Measurements from ENCODE around the gene OLFML3. TPM values are rescaled to one million over a fixed set of nuclear protein-coding genes. Genes with fewer than 3 reads are reported as not detected.

The OLFML3 gene
- total and polyA plus RNA-seq, 2 donors (not counting 3 experiments of a cell fraction or from before 2014, with no cell fraction given) = 3.4 to 3.9 TPM

- no peaks in the 10 kb centered on the region for H4K20me1 ChIP-seq (replicated peaks; ENCODE audit: control insufficient read depth, extremely low read depth, insufficient read depth, low read length)
- ChIA-PET POLR2A (no interaction called here), CTCF (interaction anchor here (0.6 to 2.3 kb wide), 3 partner anchors 8 to 609 kb away, joined by 3 to 5 read pairs (median 3); partner anchors contain the start of gene OLFML3)
- H3K9me3 ChIP-seq (replicated peaks; ENCODE audit: control insufficient read depth, insufficient read depth, low read length) = no peaks in the 10 kb centered on the region
- H3K9me1 ChIP-seq (replicated peaks; ENCODE audit: control insufficient read depth, extremely low read depth, insufficient read depth, low read length) = no peaks in the 10 kb centered on the region
- no peaks in the 10 kb centered on the region for H3K4me1 ChIP-seq (ENCODE audit: control insufficient read depth, extremely low read depth, insufficient read depth, low read length)
- no peak overlapping the region for H3K27ac ChIP-seq (ENCODE audit: insufficient read depth, low read depth, low read length)
- no peak for TF ChIP-seq GATA2 (IDR thresholded peaks at IDR 0.05; ENCODE audit: insufficient read depth, insufficient read length, low read depth, low read length)
- no peak for TF ChIP-seq POLR2A (IDR thresholded peaks at IDR 0.05; ENCODE audit: low read depth, low read length)
- TF ChIP-seq, protein P1, sequence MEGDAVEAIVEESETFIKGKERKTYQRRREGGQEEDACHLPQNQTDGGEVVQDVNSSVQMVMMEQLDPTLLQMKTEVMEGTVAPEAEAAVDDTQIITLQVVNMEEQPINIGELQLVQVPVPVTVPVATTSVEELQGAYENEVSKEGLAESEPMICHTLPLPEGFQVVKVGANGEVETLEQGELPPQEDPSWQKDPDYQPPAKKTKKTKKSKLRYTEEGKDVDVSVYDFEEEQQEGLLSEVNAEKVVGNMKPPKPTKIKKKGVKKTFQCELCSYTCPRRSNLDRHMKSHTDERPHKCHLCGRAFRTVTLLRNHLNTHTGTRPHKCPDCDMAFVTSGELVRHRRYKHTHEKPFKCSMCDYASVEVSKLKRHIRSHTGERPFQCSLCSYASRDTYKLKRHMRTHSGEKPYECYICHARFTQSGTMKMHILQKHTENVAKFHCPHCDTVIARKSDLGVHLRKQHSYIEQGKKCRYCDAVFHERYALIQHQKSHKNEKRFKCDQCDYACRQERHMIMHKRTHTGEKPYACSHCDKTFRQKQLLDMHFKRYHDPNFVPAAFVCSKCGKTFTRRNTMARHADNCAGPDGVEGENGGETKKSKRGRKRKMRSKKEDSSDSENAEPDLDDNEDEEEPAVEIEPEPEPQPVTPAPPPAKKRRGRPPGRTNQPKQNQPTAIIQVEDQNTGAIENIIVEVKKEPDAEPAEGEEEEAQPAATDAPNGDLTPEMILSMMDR (IDR thresholded peaks at IDR 0.05; ENCODE audit: extremely low read depth in 1 of 2, insufficient read depth in 1 of 2, low read depth in 1 of 2, low read length in 2 of 2) = no peak
- no peak for TF ChIP-seq JUN (IDR thresholded peaks at IDR 0.05; ENCODE audit: borderline replicate concordance, insufficient read depth, insufficient read length, low read depth)
- TF ChIP-seq EZH2 (IDR thresholded peaks at IDR 0.05; ENCODE audit: borderline replicate concordance, low read depth, low read length, severe bottlenecking) = no peak
- no peak for TF ChIP-seq FOS (IDR thresholded peaks at IDR 0.05; ENCODE audit: borderline replicate concordance, insufficient read depth, low read length)
- TF ChIP-seq, protein P2, sequence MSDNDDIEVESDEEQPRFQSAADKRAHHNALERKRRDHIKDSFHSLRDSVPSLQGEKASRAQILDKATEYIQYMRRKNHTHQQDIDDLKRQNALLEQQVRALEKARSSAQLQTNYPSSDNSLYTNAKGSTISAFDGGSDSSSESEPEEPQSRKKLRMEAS (IDR thresholded peaks at IDR 0.05; ENCODE audit: insufficient read depth, insufficient read length) = no peak
- TF ChIP-seq MYC (IDR thresholded peaks at IDR 0.05; ENCODE audit: low read depth, low read length) = no peak
- no peak for TF ChIP-seq POLR2AphosphoS5 (IDR thresholded peaks at IDR 0.05; ENCODE audit: insufficient read depth, low read depth, low read length)
- DNase-seq (ENCODE audit: low read depth, low spot score) = no peak
- H3K4me2 ChIP-seq (ENCODE audit: insufficient read depth, low read length) = no peak overlapping the region
- H3K79me2 ChIP-seq (ENCODE audit: control insufficient read depth, insufficient read depth, low read length) = no peaks in the 10 kb centered on the region
- no peaks in the 10 kb centered on the region for H3K27me3 ChIP-seq (ENCODE audit: control insufficient read depth in 2 of 2, insufficient read depth in 2 of 2, low read length in 2 of 2)
- BruUV-seq (replicated peaks) = no TSS peak
- H3K9ac ChIP-seq (replicated peaks; ENCODE audit: extremely low read depth, insufficient read depth, low read length) = no peak overlapping the region
- FAIRE-seq = no peak
- H3K4me3 ChIP-seq (replicated peaks in 1 of 3; ENCODE audit: insufficient read depth in 1 of 3, low read depth in 1 of 3, low read length in 3 of 3) = no peak overlapping the region
- no peak overlapping the region for H2AFZ ChIP-seq (ENCODE audit: low read depth, low read length)
- intact Hi-C loops (cut with micrococcal nuclease) = no loop called here
- no peaks in the 10 kb centered on the region for H3K36me3 ChIP-seq (ENCODE audit: control insufficient read depth in 2 of 2, extremely low read depth in 1 of 2, insufficient read depth in 2 of 2, low read length in 2 of 2)
- dilution Hi-C loops (cut with MboI; ENCODE audit: extremely low pct_ligation_motif_present, low sequenced_read_pairs) = no loop called here
These were observed 23.4 kb downstream of the OLFML3 start for GRCh38 chr1:114002492-114003239.
